SH-SY5Y (cell line): Measurements from ENCODE around the gene SPCS1.

Source experiments
- GATA2 ChIP-seq: IDR thresholded peaks from 2 replicates; pipeline ENCODE4 v1.6.1; 2011; ENCODE audit warnings: mild to moderate bottlenecking, low read depth, low read length
- GATA3 ChIP-seq: IDR thresholded peaks from 2 replicates; pipeline ENCODE4 v1.6.1; 2011; ENCODE audit warnings: low read depth, mild to moderate bottlenecking, low read length, moderate library complexity

SPCS1 gene

DNA sequence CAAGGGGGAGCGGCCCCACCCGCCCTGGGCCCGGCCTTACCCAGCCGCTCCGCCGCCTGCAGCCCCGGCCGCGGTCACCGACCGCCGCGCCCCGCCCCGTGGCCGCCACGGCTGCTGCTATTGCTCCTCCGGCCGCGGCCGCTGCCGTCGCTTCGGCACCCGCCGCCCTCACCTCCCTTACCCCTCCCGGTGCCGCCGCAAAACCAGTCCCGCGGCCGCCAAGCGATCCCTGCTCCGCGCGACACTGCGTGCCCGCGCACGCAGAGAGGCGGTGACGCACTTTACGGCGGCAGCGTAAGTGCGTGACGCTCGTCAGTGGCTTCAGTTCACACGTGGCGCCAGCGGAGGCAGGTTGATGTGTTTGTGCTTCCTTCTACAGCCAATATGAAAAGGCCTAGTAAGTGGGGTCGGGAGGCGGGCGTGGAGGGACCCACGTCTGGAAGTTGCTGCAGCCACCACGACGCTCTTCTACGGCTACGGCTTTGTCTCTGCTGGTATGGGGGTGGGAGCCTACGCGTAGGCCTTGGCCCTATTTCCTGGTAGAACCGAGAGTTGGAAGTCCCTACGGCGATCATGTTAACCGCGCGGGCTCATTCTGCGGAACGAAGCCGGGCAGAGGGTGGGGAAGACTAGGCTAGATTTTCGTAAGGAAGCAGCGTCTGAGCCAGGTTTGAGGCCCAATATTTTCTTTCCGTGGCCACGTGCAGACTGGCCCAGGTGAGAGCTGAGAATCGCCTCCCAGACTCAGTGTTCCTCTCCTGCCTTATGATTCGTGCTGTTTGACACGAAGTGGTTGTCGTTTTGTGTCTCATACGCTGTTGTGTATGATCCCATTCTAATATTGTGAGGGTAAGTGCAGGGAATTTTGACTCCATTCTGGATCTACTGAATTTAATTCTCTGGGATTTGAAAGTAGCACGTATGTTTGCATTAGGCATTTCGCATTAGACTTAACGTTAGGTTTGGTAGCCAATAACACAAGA lies 19.9 kb upstream of the SPCS1 start, which contains the start of the genes GNL3 and PBRM1:
Gene GNL3, plus strand, starts transcription at position 324 of the 983 bp plus-strand sequence. Its CDS starts 61 bp downstream, at position 385.
Gene PBRM1, minus strand, starts transcription at position 205 of the 983 bp plus-strand sequence.
- TF ChIP-seq GATA2, result no peak
- TF ChIP-seq GATA3, result no peak

- no peak for TF ChIP-seq GATA2
- no peak for TF ChIP-seq GATA3
Observed at GRCh38 chr3:52688266-52688665, 17.6 kb upstream of the SPCS1 start.

DNA sequence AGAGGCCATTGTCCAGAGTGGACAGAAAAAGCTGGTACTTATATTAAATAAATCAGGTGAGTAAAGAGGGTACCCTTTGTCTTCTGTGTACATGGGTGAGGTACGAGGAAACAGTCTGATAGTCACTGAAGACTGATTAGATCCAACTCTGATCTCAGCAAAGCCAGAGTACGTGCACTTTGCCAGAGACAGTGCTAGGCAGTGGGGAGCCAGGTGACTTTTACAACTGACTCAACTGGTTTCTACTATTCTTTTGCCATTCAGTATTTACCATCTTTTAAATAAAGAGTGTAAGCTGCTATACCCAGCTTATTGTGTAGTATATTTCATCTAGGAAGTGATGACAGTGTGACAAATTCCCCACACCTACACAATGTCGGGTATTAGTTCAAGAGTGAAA lies 16.8 kb upstream of the SPCS1 start:
- TF ChIP-seq GATA3 (no peak), GATA2 (no peak)

- TF ChIP-seq GATA3, result no peak
- TF ChIP-seq GATA2, result no peak
Observed at GRCh38 chr3:52690560-52690959, 15.3 kb upstream of the SPCS1 start.

DNA sequence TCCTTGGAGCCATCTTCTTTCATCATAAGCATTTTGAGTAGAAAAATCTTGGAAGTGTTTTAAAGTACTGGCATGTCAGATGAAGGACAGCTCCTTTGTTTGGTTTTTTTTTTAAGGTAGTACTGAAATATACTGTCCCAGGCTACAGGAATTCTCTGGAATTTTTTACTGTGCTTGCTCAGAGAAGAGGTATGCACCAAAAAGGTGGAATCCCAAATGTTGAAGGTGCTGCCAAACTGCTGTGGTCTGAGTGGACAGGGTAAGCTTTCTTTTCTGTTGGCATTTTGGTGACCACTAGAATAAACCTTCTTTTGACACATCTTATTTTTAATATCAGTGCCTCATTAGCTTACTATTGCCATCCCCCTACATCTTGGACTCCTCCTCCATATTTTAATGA lies 12.8 kb upstream of the SPCS1 start:
- TF ChIP-seq GATA3 (no peak), GATA2 (no peak)

- TF ChIP-seq GATA2 (no peak), GATA3 (no peak)
Observed at GRCh38 chr3:52694528-52695189, 11.2 kb upstream of the SPCS1 start.

- TF ChIP-seq GATA3 (no peak), GATA2 (no peak)
Observed at GRCh38 chr3:52695798-52696671, 9.9 kb upstream of the SPCS1 start.

DNA sequence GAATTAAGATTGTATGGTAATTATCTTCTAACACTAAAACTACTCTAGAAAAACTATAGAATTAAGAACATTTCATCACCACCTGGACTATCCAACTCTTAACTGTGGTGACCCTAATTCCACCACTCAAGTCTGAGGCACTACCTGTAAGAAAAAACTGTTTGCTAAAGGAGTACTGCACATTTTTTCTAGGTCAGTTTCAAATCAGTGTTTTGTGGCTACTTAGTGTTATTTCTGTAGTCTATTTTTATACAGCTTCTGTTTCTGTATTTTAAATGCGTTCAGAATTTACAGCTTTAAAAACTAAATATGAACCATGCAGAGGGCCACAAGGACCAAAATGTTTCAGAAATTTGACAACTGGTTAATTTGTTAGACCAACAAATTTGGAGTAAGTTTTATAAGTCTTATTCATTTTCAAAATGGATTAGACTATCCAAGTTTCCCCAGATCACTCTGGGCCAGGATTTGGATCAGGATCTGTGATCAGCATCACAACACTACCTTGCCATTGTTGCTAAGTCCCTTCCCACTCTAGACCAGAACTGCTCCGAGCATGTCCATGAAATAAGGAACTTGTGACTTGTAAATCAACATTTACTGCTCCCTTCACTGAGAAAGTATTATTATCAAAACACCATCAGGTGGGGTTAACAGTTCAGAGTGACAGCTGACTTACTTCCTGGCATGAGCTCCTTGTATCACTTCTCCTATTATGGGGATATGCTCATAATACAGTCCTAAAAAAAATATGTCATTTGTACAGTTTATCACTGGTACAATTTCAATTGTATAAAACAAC lies 8.9 kb upstream of the SPCS1 start:
- TF ChIP-seq GATA3 (no peak), GATA2 (no peak)

GRCh38 chr3:52697632-52697965 lies 8.3 kb upstream of the SPCS1 start:
- TF ChIP-seq GATA2 (no peak), GATA3 (no peak)

- TF ChIP-seq GATA3 (no peak), GATA2 (no peak)
Observed at GRCh38 chr3:52703341-52703740, 2.6 kb upstream of the SPCS1 start.

- TF ChIP-seq GATA3 (no peak), GATA2 (no peak)
Observed at GRCh38 chr3:52704611-52705437, 1.1 kb upstream of the SPCS1 start.

- TF ChIP-seq GATA3 (no peak), GATA2 (no peak)
Observed at GRCh38 chr3:52705438-52705687, 543 bp upstream of the SPCS1 start.

- TF ChIP-seq GATA2, result no peak
- no peak for TF ChIP-seq GATA3
Observed at GRCh38 chr3:52707585-52707984, 1.7 kb downstream of the SPCS1 start.
